B cell (primary cell): Measurements from ENCODE around the gene RANBP3. TPM values are rescaled to one million over a fixed set of nuclear protein-coding genes. Genes with fewer than 3 reads are reported as not detected.

ENCODE experiments used
- ATAC-seq: fragments of 200-7000 bp; cut with Tn5 transposase; one replicate; pipeline ENCODE4 v1.10.0; 2021; ENCODE audit warnings: low read depth, mild to moderate bottlenecking, moderate number of reproducible peaks, moderate library complexity
- CTCF ChIA-PET: fragments of 350-600 bp; sonication (Branson Sonifier 250); formaldehyde crosslinking; loops from one replicate; lab custom pipeline; 2021; ENCODE audit warnings: antibody characterized with exemption, inconsistent platforms; lab: Charles Lee
- POLR2A ChIA-PET: fragments of 350-600 bp; sonication (Branson Sonifier 250); formaldehyde crosslinking; loops from one replicate; lab custom pipeline; 2021; ENCODE audit warnings: antibody characterized with exemption; lab: Charles Lee
- DNase-seq: peaks from one replicate; pipeline ENCODE4 v3.0.0; 2013
- H2AFZ ChIP-seq: 2 replicates; pipeline ENCODE4 v1.6.1; 2012; ENCODE audit warnings: mild to moderate bottlenecking, low read depth, low read length; ENCODE audit not compliant: insufficient read depth, poor library complexity, severe bottlenecking
- H3K27ac ChIP-seq, 2 donors: 1 replicate in 1 of 2; 2 replicates in 1 of 2; pipeline ENCODE4 v1.5.1; 2012 to 2013; ENCODE audit warnings: low read length in 2 of 2, mild to moderate bottlenecking in 2 of 2, moderate library complexity in 1 of 2
- H3K27me3 ChIP-seq, 4 experiments: fragments of 200-600 bp in 1 of 4; sonication (generic) in 1 of 4; replicated peaks in 1 of 4; 1 replicate in 2 of 4; 2 replicates in 2 of 4; pipeline versions ENCODE4 v1.6.1 to v1.7.0; 2013 to 2016; ENCODE audit warnings: low read length in 3 of 4, mild to moderate bottlenecking in 2 of 4, mixed read lengths in 1 of 4, moderate library complexity in 1 of 4; ENCODE audit not compliant: insufficient read depth in 4 of 4, control insufficient read depth in 3 of 4; ENCODE audit errors: control extremely low read depth in 1 of 4
- H3K36me3 ChIP-seq, 2 experiments: replicated peaks in 1 of 2; 1 replicate in 1 of 2; 2 replicates in 1 of 2; pipeline versions ENCODE4 v1.6.1 to v1.7.1; 2013; ENCODE audit warnings: low read length in 1 of 2; ENCODE audit not compliant: insufficient read depth in 2 of 2, control insufficient read depth in 1 of 2; ENCODE audit errors: control extremely low read depth in 1 of 2, extremely low read depth in 1 of 2
- H3K4me1 ChIP-seq, 2 donors: fragments of 200-600 bp in 1 of 2; sonication (generic) in 1 of 2; 1 replicate in 1 of 2; 2 replicates in 1 of 2; pipeline versions ENCODE4 v1.5.1 to v1.6.1; 2013 to 2017; ENCODE audit warnings: low read length in 2 of 2; ENCODE audit not compliant: control insufficient read depth in 2 of 2, insufficient read depth in 2 of 2
- H3K4me2 ChIP-seq: replicated peaks from 2 replicates; pipeline ENCODE3; 2012; ENCODE audit warnings: mild to moderate bottlenecking, low read depth, low read length; ENCODE audit not compliant: poor library complexity, severe bottlenecking
- H3K4me3 ChIP-seq, 5 experiments: fragments of 200-600 bp in 1 of 5; sonication (generic) in 1 of 5; 1 replicate in 3 of 5; 2 replicates in 2 of 5; pipeline versions ENCODE4 v1.5.1 to v1.7.0; 2011 to 2016; ENCODE audit warnings: low read length in 4 of 5, mild to moderate bottlenecking in 4 of 5, low read depth in 2 of 5, control low read depth in 1 of 5, moderate library complexity in 1 of 5; ENCODE audit not compliant: insufficient read depth in 1 of 5; ENCODE audit errors: control extremely low read depth in 1 of 5, extremely low read depth in 1 of 5
- H3K79me2 ChIP-seq: fragments of 200-600 bp; sonication (generic); one replicate; pipeline ENCODE4 v1.6.0; 2016; ENCODE audit warnings: low read length; ENCODE audit not compliant: control insufficient read depth, insufficient read depth
- H3K9ac ChIP-seq: fragments of 200-600 bp; sonication (generic); 2 replicates; pipeline ENCODE4 v1.6.1; 2017; ENCODE audit warnings: mild to moderate bottlenecking, low read length, moderate library complexity
- H3K9me3 ChIP-seq, 3 donors: one replicate each; pipeline versions ENCODE4 v1.6.1 to v1.7.1; 2013; ENCODE audit warnings: low read length in 2 of 3; ENCODE audit not compliant: control insufficient read depth in 2 of 3, insufficient read depth in 1 of 3; ENCODE audit errors: control extremely low read depth in 1 of 3
- H4K20me1 ChIP-seq: 2 replicates; pipeline ENCODE4 v1.6.0; 2012; ENCODE audit warnings: mild to moderate bottlenecking, low read length; ENCODE audit not compliant: insufficient read depth, control insufficient read depth, poor library complexity, severe bottlenecking
- H3K27ac Mint-ChIP-seq: one replicate; pipeline ENCODE4 v1.8.0; 2021; ENCODE audit warnings: mixed read lengths
- H3K27me3 Mint-ChIP-seq: one replicate; pipeline ENCODE4 v1.8.0; 2021; ENCODE audit warnings: mixed read lengths
- H3K4me1 Mint-ChIP-seq: one replicate; pipeline ENCODE4 v1.8.0; 2021; ENCODE audit warnings: mixed read lengths
- H3K4me3 Mint-ChIP-seq: one replicate; pipeline ENCODE4 v1.8.0; 2021; ENCODE audit warnings: mixed read lengths
- H3K9me3 Mint-ChIP-seq: one replicate; pipeline ENCODE4 v1.8.0; 2022; ENCODE audit warnings: mixed read lengths; ENCODE audit not compliant: insufficient read depth
- EZH2 ChIP-seq: IDR thresholded peaks from 2 replicates; pipeline ENCODE4 v1.6.1; 2012; ENCODE audit warnings: borderline replicate concordance, low read depth, mild to moderate bottlenecking, moderate library complexity, low read length; ENCODE audit not compliant: insufficient read depth, poor library complexity, severe bottlenecking
- whole genome bisulfite sequencing: methylation state at CpG from one replicate; pipeline ENCODE4 v1.1.5; 2013; ENCODE audit warnings: missing lambda C conversion rate; ENCODE audit not compliant: insufficient coverage; 5-methylcytosine and 5-hydroxymethylcytosine counted together
- intact Hi-C: fragments of 100-400 bp; cut with micrococcal nuclease; formaldehyde crosslinking; loops from one replicate; pipeline ENCODE4 v1.10.0; 2022
- polyA plus RNA-seq: library from polyadenylated mRNA; depleted of rRNA; stranded (reverse); fragments of >200 nt; gene quantifications from 2 replicates; pipeline ENCODE4 v1.2.3, GENCODE V29; 2012
- total RNA-seq, 2 donors: library from RNA; stranded (reverse); fragments of 120-200 nt in 1 of 2; gene quantifications; 1 replicate in 1 of 2; 2 replicates in 1 of 2; pipeline versions ENCODE4 v1.2.3 to v1.2.4, GENCODE V29; 2013 to 2022
- TF ChIP-seq, protein P1 (sequence below): fragments of 200-600 bp; IDR thresholded peaks from one replicate; pipeline ENCODE4 v1.8.0; 2022; ENCODE audit warnings: antibody characterized with exemption, mild to moderate bottlenecking

RANBP3 gene
- total and polyA plus RNA-seq, 2 donors (not counting 1 experiment from before 2014, with no cell fraction given): 86.7 to 91.7 TPM

DNA sequence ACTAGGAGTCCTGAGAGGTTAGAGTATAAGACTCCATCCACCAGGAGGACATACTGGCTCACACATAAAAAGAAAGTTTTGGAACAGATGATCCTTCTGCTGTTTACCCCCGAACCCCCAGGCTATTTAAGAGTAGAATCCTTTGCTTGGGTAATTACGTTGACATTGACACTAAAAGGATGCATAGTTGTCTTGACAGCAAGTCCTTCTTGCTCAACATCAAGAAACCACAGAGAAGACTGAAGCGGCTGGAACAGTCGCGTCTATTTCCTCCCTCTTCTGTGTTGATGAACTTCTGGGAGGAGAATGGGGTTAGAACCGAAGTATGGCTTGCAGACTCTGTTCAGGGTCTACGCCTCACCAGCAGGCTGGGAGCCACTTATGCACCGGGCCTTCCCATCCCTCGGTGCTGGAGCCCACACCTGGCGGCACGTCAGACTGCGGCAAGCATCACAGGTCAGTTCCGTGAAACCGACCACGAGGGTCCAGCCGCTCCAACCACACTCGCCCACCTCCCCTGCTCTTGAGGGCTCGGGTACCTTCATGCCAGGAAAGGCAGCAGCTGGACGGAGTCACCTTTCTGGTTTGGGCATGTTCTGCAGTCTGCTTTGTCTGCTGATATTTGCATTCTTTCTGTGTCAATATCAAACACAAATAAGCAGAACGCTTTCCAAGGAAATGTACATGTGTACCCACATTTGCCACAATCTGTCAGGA, 42.4 kb upstream of the RANBP3 start:
- intact Hi-C loops: loop anchor here (5.0 kb wide), 1 partner anchor 53 kb away; no protein-coding TSS in a partner anchor
- H3K4me3 Mint-ChIP-seq: no peak overlapping the region
- H3K9ac ChIP-seq: no peak overlapping the region
- H3K4me1 Mint-ChIP-seq: peaks cover 2% of the 10 kb centered on the region
- H3K4me2 ChIP-seq: no peak overlapping the region
- H3K27me3 ChIP-seq: no peaks in the 10 kb centered on the region
- DNase-seq (no peak), ATAC-seq (no peak)
- H3K27me3 Mint-ChIP-seq: no peaks in the 10 kb centered on the region
- H3K9me3 ChIP-seq: peaks cover 0 to 4% (median 0%) of the 10 kb centered on the region in 3 donors
- TF ChIP-seq, protein P1, sequence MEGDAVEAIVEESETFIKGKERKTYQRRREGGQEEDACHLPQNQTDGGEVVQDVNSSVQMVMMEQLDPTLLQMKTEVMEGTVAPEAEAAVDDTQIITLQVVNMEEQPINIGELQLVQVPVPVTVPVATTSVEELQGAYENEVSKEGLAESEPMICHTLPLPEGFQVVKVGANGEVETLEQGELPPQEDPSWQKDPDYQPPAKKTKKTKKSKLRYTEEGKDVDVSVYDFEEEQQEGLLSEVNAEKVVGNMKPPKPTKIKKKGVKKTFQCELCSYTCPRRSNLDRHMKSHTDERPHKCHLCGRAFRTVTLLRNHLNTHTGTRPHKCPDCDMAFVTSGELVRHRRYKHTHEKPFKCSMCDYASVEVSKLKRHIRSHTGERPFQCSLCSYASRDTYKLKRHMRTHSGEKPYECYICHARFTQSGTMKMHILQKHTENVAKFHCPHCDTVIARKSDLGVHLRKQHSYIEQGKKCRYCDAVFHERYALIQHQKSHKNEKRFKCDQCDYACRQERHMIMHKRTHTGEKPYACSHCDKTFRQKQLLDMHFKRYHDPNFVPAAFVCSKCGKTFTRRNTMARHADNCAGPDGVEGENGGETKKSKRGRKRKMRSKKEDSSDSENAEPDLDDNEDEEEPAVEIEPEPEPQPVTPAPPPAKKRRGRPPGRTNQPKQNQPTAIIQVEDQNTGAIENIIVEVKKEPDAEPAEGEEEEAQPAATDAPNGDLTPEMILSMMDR: no peak
- TF ChIP-seq EZH2: no peak
- no peak overlapping the region for H3K27ac Mint-ChIP-seq
- H3K4me1 ChIP-seq: no peaks in the 10 kb centered on the region
- WGBS: 92% methylated on average over 18 of the region's 20 CpGs
- H3K9me3 Mint-ChIP-seq: no peaks in the 10 kb centered on the region
- H3K36me3 ChIP-seq: no peaks in the 10 kb centered on the region
- no peak overlapping the region for H3K4me3 ChIP-seq
- POLR2A ChIA-PET: no interaction called here
- H2AFZ ChIP-seq: no peak overlapping the region
- H3K79me2 ChIP-seq: no peaks in the 10 kb centered on the region
- no peaks in the 10 kb centered on the region for H4K20me1 ChIP-seq
- H3K27ac ChIP-seq: no peak overlapping the region
- CTCF ChIA-PET: interaction anchor here (3.3 kb wide), 1 partner anchor 32 kb away, joined by 35 read pairs; no protein-coding TSS in a partner anchor

DNA sequence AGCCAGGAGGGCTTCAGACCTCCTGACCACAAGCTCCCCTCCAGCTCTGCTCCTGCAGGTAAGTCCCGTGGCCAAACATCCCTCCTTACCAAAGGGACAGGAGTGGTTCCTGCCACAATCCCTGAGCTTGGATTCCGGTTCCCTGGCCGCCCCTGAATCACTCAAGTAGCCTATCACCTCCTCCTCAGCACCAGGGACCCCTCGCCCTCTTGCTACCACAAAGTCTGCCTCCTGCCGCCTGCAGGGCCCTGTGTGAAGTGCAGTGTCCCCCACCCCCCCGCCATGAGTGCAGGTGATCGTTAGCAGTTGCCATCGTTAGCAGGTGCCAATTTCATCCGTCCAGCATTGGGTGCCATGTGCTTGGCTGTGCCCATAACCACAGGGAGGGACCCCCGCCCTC, 40.8 kb upstream of the RANBP3 start:
- DNase-seq: no peak
- peaks cover 2% of the 10 kb centered on the region for H3K4me1 Mint-ChIP-seq
- intact Hi-C loops: no loop called here
- H3K4me3 Mint-ChIP-seq: no peak overlapping the region
- no peak overlapping the region for H3K27ac Mint-ChIP-seq
- POLR2A ChIA-PET: no interaction called here
- no peak for TF ChIP-seq EZH2
- TF ChIP-seq, protein P1: no peak
- H3K9me3 ChIP-seq: peaks cover 0 to 4% (median 0%) of the 10 kb centered on the region in 3 donors
- H3K4me3 ChIP-seq: no peak overlapping the region
- H3K27me3 ChIP-seq: no peaks in the 10 kb centered on the region
- WGBS: 90% methylated on average over 10 of the region's 10 CpGs
- H4K20me1 ChIP-seq: no peaks in the 10 kb centered on the region
- no peak overlapping the region for H3K27ac ChIP-seq
- no peaks in the 10 kb centered on the region for H3K27me3 Mint-ChIP-seq
- no peaks in the 10 kb centered on the region for H3K4me1 ChIP-seq
- no peak overlapping the region for H2AFZ ChIP-seq
- no peaks in the 10 kb centered on the region for H3K9me3 Mint-ChIP-seq
- H3K4me2 ChIP-seq: no peak overlapping the region
- H3K9ac ChIP-seq: no peak overlapping the region
- CTCF ChIA-PET: interaction anchor here (0.8 to 1.1 kb wide), 2 partner anchors 10 to 31 kb away, joined by 4 read pairs; no protein-coding TSS in a partner anchor
- no peak for ATAC-seq
- H3K79me2 ChIP-seq: no peaks in the 10 kb centered on the region
- no peaks in the 10 kb centered on the region for H3K36me3 ChIP-seq
